Sigmoid colon (tissue), 7 donors: Measurements from ENCODE around the gene ADA. TPM values are rescaled to one million over a fixed set of nuclear protein-coding genes. Genes with fewer than 3 reads are reported as not detected.

Source experiments
- DNase-seq: peaks from one replicate; pipeline ENCODE4 v3.0.0-alpha.2; 2019
- H3K27ac ChIP-seq, 4 donors: fragments of 200-600 bp; sonication (generic); one replicate each; pipeline ENCODE4 v1.5.1; 2016 to 2019; ENCODE audit warnings: mild to moderate bottlenecking in 1 of 4
- H3K27me3 ChIP-seq, 3 donors: fragments of 200-600 bp; sonication (generic); one replicate each; pipeline ENCODE4 v1.5.1; 2019; ENCODE audit warnings: mild to moderate bottlenecking in 1 of 3
- H3K36me3 ChIP-seq, 4 donors: fragments of 200-600 bp; sonication (generic); one replicate each; pipeline ENCODE4 v1.5.1; 2016 to 2019
- H3K4me1 ChIP-seq, 4 donors: fragments of 200-600 bp; sonication (generic); one replicate each; pipeline ENCODE4 v1.5.1; 2017 to 2019
- H3K4me3 ChIP-seq, 4 donors: fragments of 200-600 bp; sonication (generic); one replicate each; pipeline ENCODE4 v1.5.1; 2017 to 2019; ENCODE audit warnings: mild to moderate bottlenecking in 2 of 4, moderate library complexity in 1 of 4
- H3K9me3 ChIP-seq, 4 donors: fragments of 200-600 bp in 3 of 4; sonication (generic) in 3 of 4; one replicate each; pipeline versions ENCODE4 v1.5.1 to v1.6.1; 2013 to 2019
- EP300 ChIP-seq, 4 donors: sonication (generic); formaldehyde crosslinking; IDR thresholded peaks; one replicate each; pipeline ENCODE4 v1.6.1; 2017; ENCODE audit warnings: antibody characterized with exemption in 4 of 4
- POLR2A ChIP-seq, 2 donors: fragments of 450-650 bp; IDR thresholded peaks; one replicate each; pipeline ENCODE4 v1.6.1; 2016; ENCODE audit warnings: antibody characterized with exemption in 2 of 2, mild to moderate bottlenecking in 2 of 2, moderate library complexity in 2 of 2
- POLR2AphosphoS5 ChIP-seq, 4 donors: sonication (generic); formaldehyde crosslinking; IDR thresholded peaks; one replicate each; pipeline ENCODE4 v1.6.1; 2017; ENCODE audit warnings: antibody characterized with exemption in 4 of 4
- WGBS, 2 donors: extraction: QIAGEN DNeasy Blood & Tissue Kit; methylation state at CpG; one replicate each; pipeline ENCODE4 v1.1.7; 2013; 5-methylcytosine and 5-hydroxymethylcytosine counted together
- intact Hi-C: fragments of 100-400 bp; cut with DNase I; formaldehyde crosslinking; loops from one replicate; pipeline ENCODE4 v1.15.1; 2023
- polyA plus RNA-seq, 3 donors: library from polyadenylated mRNA; stranded (reverse); fragments of 200-250 nt; gene quantifications; one replicate each; pipeline ENCODE4 v1.2.3, GENCODE V29; 2013
- total RNA-seq, 4 donors: library from RNA; depleted of rRNA; stranded (reverse); fragments of >200 nt; gene quantifications; one replicate each; pipeline ENCODE4 v1.1.0, GENCODE V29; 2016
- TF ChIP-seq, protein P1 (sequence below), 4 experiments: fragments of 450-650 bp in 3 of 4; fragments of 200-600 bp in 1 of 4; IDR thresholded peaks; one replicate each; pipeline ENCODE4 v1.5.1; 2016 to 2019; ENCODE audit warnings: antibody characterized with exemption in 4 of 4, mild to moderate bottlenecking in 3 of 4, moderate library complexity in 2 of 4
- donor health status: healthy with polysubstance abuse.
- donor health status: Bipolar disorder and iron deficiency.
- donor health status: healthy.

ADA gene
- total and polyA plus RNA-seq, 7 donors = 2.5 to 17.1 (median 11.1) TPM

DNA sequence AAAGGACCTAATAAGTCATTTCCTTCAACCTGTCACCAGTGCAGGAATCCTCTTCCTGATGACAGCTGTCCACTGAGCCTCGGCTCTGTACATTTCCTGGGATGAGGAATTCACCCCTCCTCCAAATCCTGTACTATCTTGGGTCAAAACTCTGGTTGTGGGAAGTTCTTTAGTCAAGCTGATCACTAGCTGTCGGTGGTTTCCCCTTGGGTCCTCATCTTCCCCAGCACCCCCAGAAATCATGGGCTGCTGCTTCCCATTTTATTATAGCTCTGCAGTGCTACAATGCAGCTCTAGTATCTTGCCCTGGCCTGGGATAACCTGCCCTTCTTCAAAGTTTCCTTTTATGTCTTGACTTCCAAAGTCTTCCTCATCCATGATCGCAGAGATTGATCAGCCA is 14.6 kb upstream of the ADA start:
- Histone ChIP-seq H3K27me3 (peaks cover 0 to 3% (median 0%) of the 10 kb centered on the region in 3 donors), H3K36me3 (no peaks in the 10 kb centered on the region), H3K9me3 (no peaks in the 10 kb centered on the region), H3K27ac (no peak overlapping the region), H3K4me1 (no peaks in the 10 kb centered on the region), H3K4me3 (no peak overlapping the region)
- no peak for DNase-seq
- no peak for TF ChIP-seq POLR2AphosphoS5 (IDR thresholded peaks at IDR 0.05)
- no peak for TF ChIP-seq POLR2A (IDR thresholded peaks at IDR 0.05)
- TF ChIP-seq EP300 (IDR thresholded peaks at IDR 0.05) = no peak
- TF ChIP-seq, protein P1, sequence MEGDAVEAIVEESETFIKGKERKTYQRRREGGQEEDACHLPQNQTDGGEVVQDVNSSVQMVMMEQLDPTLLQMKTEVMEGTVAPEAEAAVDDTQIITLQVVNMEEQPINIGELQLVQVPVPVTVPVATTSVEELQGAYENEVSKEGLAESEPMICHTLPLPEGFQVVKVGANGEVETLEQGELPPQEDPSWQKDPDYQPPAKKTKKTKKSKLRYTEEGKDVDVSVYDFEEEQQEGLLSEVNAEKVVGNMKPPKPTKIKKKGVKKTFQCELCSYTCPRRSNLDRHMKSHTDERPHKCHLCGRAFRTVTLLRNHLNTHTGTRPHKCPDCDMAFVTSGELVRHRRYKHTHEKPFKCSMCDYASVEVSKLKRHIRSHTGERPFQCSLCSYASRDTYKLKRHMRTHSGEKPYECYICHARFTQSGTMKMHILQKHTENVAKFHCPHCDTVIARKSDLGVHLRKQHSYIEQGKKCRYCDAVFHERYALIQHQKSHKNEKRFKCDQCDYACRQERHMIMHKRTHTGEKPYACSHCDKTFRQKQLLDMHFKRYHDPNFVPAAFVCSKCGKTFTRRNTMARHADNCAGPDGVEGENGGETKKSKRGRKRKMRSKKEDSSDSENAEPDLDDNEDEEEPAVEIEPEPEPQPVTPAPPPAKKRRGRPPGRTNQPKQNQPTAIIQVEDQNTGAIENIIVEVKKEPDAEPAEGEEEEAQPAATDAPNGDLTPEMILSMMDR (IDR thresholded peaks at IDR 0.05) = no peak
- intact Hi-C loops = no loop called here
- WGBS, 2 donors = 78 to 83% methylated on average over 3 of the region's 3 CpGs

DNA sequence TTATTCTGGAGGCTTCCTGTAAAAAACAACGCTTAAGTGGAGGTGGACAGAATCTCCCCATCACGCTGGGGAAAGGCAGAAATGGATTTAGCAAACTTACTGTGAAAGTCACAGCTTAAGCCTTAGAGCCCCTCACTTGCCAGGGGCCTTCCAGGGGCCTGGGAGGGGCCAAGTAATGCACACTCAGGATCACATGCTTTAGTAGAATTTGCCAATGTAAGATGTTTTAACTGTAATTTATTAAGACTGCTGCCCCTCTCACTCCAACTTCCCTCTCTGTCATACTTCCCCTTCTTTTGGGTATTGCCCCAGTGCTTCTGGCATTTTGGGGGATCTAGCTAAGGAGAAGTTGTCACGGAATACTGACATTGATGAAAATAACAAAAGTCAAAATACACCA is 12.6 kb upstream of the ADA start:
- intact Hi-C loops = no loop called here
- WGBS, 2 donors = 64 to 75% methylated on average over 3 of the region's 3 CpGs
- no peaks in the 10 kb centered on the region for H3K4me1 ChIP-seq
- no peaks in the 10 kb centered on the region for H3K36me3 ChIP-seq
- H3K4me3 ChIP-seq = no peak overlapping the region
- TF ChIP-seq, protein P1 (IDR thresholded peaks at IDR 0.05) = no peak
- TF ChIP-seq EP300 (IDR thresholded peaks at IDR 0.05) (no peak), POLR2AphosphoS5 (IDR thresholded peaks at IDR 0.05) (no peak), POLR2A (IDR thresholded peaks at IDR 0.05) (no peak)
- no peak for DNase-seq
- peaks cover 0 to 3% (median 0%) of the 10 kb centered on the region in 3 donors for H3K27me3 ChIP-seq
- H3K9me3 ChIP-seq = no peaks in the 10 kb centered on the region
- no peak overlapping the region for H3K27ac ChIP-seq

DNA sequence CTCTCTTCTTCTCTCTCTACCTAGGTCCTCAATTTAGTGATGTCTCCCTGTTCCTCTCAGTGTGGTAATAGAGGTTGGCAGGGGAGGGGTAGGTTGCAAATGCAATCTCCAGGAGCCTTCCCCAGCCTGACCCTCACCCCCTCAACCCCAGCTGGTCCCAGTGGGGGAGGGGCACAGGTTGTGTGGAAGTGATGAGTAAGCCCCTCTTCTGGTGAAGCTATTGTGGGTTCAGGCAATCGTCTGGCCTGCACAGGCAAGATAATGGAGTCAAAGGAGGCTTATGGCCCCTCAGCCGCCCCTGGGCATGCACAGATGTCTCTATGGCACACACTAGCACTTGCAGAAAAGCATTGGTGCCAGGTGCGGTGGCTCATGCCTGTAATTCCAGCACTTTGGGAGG is 10.8 kb upstream of the ADA start:
- DNase-seq = no peak
- no peak overlapping the region for H3K4me3 ChIP-seq
- H3K4me1 ChIP-seq = no peaks in the 10 kb centered on the region
- H3K36me3 ChIP-seq = no peaks in the 10 kb centered on the region
- intact Hi-C loops = no loop called here
- WGBS, 2 donors = 75 to 76% methylated on average over 3 of the region's 3 CpGs
- no peaks in the 10 kb centered on the region for H3K9me3 ChIP-seq
- H3K27ac ChIP-seq = no peak overlapping the region
- peaks cover 0 to 3% (median 0%) of the 10 kb centered on the region in 3 donors for H3K27me3 ChIP-seq
- TF ChIP-seq POLR2AphosphoS5 (IDR thresholded peaks at IDR 0.05) (no peak), POLR2A (IDR thresholded peaks at IDR 0.05) (no peak), EP300 (IDR thresholded peaks at IDR 0.05) (no peak)
- TF ChIP-seq, protein P1 (IDR thresholded peaks at IDR 0.05) = no peak

DNA sequence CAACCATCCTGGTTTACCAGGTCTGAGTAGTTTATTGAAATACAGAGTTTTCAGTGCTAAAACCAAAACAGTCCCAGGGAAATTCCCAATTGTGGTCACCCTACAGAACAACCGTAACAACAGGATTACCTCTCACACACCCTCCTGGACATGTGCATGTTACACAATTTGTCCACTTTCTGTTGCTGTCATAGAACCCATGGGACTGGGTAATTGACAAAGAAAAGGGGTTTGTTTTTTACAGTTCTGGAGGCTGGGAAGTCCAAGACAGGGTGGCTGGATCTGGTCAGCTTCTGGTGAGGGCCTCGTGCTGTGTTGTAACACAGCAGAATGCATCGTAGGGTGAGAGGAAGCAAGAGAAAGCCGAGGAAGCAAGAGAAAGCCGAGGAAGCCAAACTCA is 9.1 kb upstream of the ADA start:
- no peak for DNase-seq
- TF ChIP-seq EP300 (IDR thresholded peaks at IDR 0.05) = no peak
- no peak for TF ChIP-seq POLR2A (IDR thresholded peaks at IDR 0.05)
- TF ChIP-seq, protein P1 (IDR thresholded peaks at IDR 0.05) = no peak
- no peak for TF ChIP-seq POLR2AphosphoS5 (IDR thresholded peaks at IDR 0.05)
- H3K4me1 ChIP-seq = no peaks in the 10 kb centered on the region
- no peaks in the 10 kb centered on the region for H3K9me3 ChIP-seq
- H3K4me3 ChIP-seq = no peak overlapping the region
- peaks cover 0 to 3% (median 0%) of the 10 kb centered on the region in 3 donors for H3K27me3 ChIP-seq
- H3K27ac ChIP-seq = no peak overlapping the region
- intact Hi-C loops = no loop called here
- no peaks in the 10 kb centered on the region for H3K36me3 ChIP-seq
- 77 to 88% methylated on average over 5 of the region's 5 CpGs for WGBS, 2 donors

DNA sequence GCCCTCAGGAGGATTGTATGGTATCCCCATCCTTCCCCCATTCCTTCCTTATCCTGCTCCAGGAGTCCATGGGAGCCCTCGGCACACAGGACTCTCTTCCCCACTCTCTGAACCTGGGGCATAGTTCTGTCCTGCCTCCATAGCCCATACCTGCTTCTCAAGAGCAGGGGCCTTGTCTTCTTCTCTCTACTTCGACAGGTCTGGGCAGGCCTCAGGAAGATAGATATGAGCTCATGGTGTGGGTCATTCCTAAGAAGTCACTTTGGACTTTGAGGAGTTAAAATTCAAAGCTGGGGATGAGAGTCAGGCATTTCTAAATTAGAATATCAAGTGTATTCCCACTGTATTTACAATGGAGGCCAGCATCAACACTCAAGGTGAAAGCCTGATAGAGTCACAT is 8.4 kb upstream of the ADA start:
- TF ChIP-seq EP300 (IDR thresholded peaks at IDR 0.05) = no peak
- TF ChIP-seq, protein P1 (IDR thresholded peaks at IDR 0.05) = no peak
- TF ChIP-seq POLR2A (IDR thresholded peaks at IDR 0.05) = no peak
- no peak for TF ChIP-seq POLR2AphosphoS5 (IDR thresholded peaks at IDR 0.05)
- H3K4me1 ChIP-seq = no peaks in the 10 kb centered on the region
- intact Hi-C loops = loop anchor here (10.0 kb wide), 1 partner anchor 445 kb away; the partner anchor contains the start of gene OSER1
- peaks cover 0 to 3% (median 0%) of the 10 kb centered on the region in 3 donors for H3K27me3 ChIP-seq
- no peak overlapping the region for H3K27ac ChIP-seq
- DNase-seq = no peak
- no peaks in the 10 kb centered on the region for H3K9me3 ChIP-seq
- no peak overlapping the region for H3K4me3 ChIP-seq
- WGBS, 2 donors = 96 to 99% methylated on average over 2 of the region's 2 CpGs
- H3K36me3 ChIP-seq = no peaks in the 10 kb centered on the region
